Effector CD4-positive, alpha-beta T cell (primary cell): ENCODE results near the gene TBX5.

Experiments used
- DNase-seq: peaks from one replicate; pipeline ENCODE4 v3.0.0-alpha.2; 2020

TBX5 gene

DNA sequence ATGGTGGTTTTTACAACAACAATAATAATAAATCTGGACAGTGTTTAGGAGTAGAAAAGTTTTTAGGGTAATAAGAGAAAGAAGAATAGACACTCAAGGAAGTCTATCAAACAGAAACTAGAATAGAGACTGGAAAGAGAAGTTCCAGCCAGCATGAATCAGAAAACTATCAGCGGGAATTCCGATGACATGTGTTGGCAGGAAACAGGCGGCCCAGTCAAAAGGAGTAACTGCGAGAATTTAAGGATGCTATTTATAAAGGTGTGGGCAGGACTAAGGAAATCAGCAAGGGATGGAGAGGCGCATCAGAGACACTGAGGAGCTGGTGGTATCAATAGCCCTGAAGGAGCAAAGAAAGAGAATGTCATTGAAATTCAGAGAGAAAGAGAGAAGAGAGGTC lies 89.9 kb downstream of the TBX5 start:
- DNase-seq = no peak

- DNase-seq = no peak
Observed at GRCh38 chr12:114314974-114315720, 90.8 kb downstream of the TBX5 start.

GRCh38 chr12:114314403-114314802 lies 91.5 kb downstream of the TBX5 start:
- no peak for DNase-seq

- no peak for DNase-seq
Observed at GRCh38 chr12:114313910-114314309, 92.0 kb downstream of the TBX5 start.

GRCh38 chr12:114311974-114312373 lies 94.0 kb downstream of the TBX5 start:
- DNase-seq = no peak

DNA sequence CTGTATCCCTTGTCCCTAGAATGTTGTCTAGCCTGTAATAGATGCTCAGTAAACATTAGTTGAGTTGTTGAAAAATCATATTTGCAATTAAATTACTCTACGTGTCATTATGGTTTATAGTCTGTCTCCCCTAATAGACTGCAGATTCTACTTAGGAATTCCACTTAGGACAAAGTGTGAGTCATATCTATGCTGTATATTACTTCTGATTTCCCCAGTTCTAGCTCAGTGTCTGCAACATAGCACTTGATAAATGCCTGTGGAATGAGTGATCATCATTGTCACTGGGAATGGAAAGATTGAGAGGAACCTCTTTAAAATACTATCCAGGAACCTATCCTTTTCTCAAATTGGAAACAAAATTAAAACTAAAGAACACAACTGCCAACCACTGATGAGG lies 99.3 kb downstream of the TBX5 start:
- no peak for DNase-seq

DNA sequence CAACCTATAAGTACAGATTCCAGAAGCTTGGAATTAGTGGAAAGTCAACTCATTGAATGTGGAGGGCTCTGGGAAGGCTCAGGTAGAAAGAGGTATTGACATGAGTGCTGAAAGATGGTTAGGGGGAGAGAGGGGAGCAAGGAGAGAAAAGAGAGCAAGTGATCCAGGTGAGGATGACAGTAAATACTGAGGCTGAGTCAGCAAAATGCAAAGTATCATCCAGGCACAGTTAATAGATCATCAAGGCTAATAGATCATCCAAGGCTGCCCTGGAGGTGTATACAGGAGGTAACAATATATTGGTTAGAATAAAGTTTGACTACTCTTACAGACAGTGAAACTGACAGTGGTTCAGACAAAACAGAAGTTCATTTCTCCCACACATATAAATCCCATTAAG lies 100.5 kb downstream of the TBX5 start:
- no peak for DNase-seq
